ENCODE results near the gene EVC2.

DNA sequence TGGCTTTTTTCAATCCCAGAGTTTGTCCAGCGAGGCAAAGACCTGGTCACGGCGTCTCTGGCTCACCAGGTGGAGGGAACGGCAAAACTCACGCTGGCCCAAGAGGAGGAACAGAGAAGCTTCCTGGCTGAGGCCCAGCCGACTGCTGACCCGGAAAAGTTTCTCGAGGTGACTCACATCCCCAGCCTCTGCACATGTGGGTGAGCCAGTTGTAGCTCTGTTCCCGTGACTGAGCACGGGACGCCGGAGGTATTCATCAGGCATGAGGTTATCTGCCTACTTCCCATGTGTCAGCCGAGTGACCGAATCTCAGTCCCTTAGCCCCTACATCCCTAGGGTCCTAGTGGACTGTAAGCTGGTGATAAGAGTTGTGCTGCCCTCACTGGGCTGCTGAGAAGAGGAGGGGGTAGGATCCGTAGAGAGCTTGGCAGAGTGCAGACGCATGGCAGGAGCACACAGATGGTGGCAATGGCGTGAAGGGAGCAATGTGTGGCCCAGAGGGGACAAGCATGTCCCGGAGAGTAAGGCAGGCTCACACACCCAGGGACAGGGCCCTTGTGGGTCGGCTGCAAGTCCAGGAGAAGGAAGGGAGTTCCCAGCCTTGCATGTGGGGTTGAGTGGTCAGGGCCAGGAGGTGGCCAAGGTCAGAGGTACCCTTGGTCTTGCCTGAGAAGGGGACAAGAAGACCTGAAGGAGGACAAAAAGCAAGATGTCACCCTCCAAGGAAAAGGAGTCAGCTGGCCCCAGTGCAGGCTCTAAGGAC lies 45.6 kb upstream of the EVC2 start:
- no peak for TF ChIP-seq ZFP30 (CRISPR knock-in tag; IDR thresholded peaks at IDR 0.05)
- no peak for TF ChIP-seq ISL1 (CRISPR knock-in tag; IDR thresholded peaks at IDR 0.05)
- TF ChIP-seq TCF4 (CRISPR knock-in tag; IDR thresholded peaks at IDR 0.05; ENCODE audit: borderline replicate concordance), result no peak
- TF ChIP-seq ZC3H10 (CRISPR knock-in tag; IDR thresholded peaks at IDR 0.05), result no peak

All from SK-N-SH treated with all-trans-retinoic acid at 6 μM for 48 hours (cell line).